ENCODE measurements around the gene MCC. TPM values are rescaled to one million over a fixed set of nuclear protein-coding genes. Genes with fewer than 3 reads are reported as not detected.
A peak's percentile ranks its signal among the peaks of the same experiment; 100 is the strongest.

Gene MCC
- total RNA-seq, 3 donors from 2014 or later, result 24.3 to 46.5 (median 29.4) TPM

DNA sequence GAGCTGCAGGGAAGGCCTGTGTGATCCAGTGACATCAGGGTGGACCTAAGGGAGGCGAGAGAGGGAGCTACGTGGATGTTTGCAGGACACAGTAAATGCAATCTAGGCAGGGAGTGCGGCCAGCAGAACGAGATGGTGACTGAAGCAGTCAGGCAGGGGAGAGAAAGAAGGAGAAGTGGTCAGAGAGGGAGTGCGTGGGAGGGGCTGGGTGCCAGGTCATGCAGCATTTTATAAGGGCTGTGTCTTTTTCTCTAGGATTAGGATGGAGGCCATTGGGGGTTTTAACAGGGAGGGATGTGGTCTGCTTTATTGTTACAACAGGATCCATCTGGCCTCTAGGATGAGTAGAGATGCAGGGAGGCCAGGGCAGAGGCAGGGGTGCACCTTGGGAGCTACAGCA lies 431.3 kb downstream of the MCC start:
- no peaks in the 10 kb centered on the region for H3K9me3 ChIP-seq
- no peaks in the 10 kb centered on the region for H3K36me3 ChIP-seq
- H3K27me3 ChIP-seq, result no peaks in the 10 kb centered on the region
- H3K27ac ChIP-seq, result no peak overlapping the region
- H3K4me3 ChIP-seq, result no peak overlapping the region
- intact Hi-C loops (cut with DNase I; ENCODE audit: low total_unique reads), result no loop called here
- TF ChIP-seq POLR2A (IDR thresholded peaks at IDR 0.05) (no peak), POLR2AphosphoS5 (IDR thresholded peaks at IDR 0.05) (no peak)
- TF ChIP-seq, protein P1, sequence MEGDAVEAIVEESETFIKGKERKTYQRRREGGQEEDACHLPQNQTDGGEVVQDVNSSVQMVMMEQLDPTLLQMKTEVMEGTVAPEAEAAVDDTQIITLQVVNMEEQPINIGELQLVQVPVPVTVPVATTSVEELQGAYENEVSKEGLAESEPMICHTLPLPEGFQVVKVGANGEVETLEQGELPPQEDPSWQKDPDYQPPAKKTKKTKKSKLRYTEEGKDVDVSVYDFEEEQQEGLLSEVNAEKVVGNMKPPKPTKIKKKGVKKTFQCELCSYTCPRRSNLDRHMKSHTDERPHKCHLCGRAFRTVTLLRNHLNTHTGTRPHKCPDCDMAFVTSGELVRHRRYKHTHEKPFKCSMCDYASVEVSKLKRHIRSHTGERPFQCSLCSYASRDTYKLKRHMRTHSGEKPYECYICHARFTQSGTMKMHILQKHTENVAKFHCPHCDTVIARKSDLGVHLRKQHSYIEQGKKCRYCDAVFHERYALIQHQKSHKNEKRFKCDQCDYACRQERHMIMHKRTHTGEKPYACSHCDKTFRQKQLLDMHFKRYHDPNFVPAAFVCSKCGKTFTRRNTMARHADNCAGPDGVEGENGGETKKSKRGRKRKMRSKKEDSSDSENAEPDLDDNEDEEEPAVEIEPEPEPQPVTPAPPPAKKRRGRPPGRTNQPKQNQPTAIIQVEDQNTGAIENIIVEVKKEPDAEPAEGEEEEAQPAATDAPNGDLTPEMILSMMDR (IDR thresholded peaks at IDR 0.05), result no peak
- H3K4me1 ChIP-seq, result no peaks in the 10 kb centered on the region
- no peak for DNase-seq (ENCODE audit: low spot score in 2 of 2)

DNA sequence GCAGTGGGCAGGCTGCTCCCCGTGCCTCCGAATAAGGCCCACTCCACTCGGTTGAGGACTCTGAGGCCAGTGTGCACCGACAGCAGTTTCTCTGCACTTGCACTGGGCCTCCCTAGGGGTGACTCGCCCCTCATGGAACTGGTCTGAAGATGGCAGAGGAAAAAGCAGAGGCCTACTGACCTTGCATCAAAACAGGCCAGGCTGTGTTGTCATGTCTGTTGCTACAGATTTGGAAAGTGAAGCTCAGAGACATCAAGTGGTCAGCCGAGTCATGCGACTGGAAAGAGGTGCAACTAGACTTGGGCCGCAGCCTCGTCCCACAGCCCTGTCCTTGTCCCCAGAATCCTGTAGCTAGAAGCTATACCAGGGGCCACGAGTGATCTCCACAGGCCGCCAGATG lies 433.4 kb downstream of the MCC start:
- Histone ChIP-seq H3K4me3 (no peak overlapping the region), H3K36me3 (no peaks in the 10 kb centered on the region), H3K27ac (no peak overlapping the region), H3K4me1 (no peaks in the 10 kb centered on the region), H3K27me3 (no peaks in the 10 kb centered on the region), H3K9me3 (no peaks in the 10 kb centered on the region)
- intact Hi-C loops (cut with DNase I; ENCODE audit: low total_unique reads), result loop anchor here (5.0 kb wide), 1 partner anchor 72 kb away; no protein-coding TSS in a partner anchor
- TF ChIP-seq POLR2AphosphoS5 (IDR thresholded peaks at IDR 0.05), result no peak
- TF ChIP-seq, protein P1 (IDR thresholded peaks at IDR 0.05), result no peak
- TF ChIP-seq POLR2A (IDR thresholded peaks at IDR 0.05), result no peak
- DNase-seq (ENCODE audit: low spot score in 2 of 2), result no peak

DNA sequence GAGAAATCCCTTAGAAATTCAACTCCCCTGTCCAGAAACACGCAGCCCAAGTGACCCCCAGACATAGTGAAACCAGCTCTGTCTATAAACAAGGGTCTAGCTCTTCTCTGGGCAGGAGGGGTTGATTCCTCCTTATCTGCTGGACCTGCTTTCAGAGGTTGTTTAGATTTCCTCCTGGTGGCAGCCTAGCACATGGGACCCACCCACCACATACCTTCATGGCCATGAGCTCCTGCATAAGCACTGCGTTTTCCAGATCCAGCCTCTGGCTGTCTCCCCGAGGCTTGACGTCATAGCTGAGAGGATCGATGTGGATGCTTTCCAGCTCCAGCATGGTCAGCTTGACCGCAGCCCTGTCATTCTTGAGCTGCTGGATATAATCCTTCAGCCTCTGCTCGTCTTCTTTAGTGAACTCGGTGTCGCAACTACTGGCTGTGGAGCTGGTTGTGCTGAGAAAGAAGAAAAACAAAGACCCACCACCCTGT lies 434.7 kb downstream of the MCC start:
- intact Hi-C loops (cut with DNase I; ENCODE audit: low total_unique reads), result loop anchor here (5.0 kb wide), 1 partner anchor 74 kb away; no protein-coding TSS in a partner anchor
- Histone ChIP-seq H3K9me3 (no peaks in the 10 kb centered on the region), H3K27me3 (no peaks in the 10 kb centered on the region), H3K27ac (peak overlapping the region in 1 of 2 donors; percentile 25), H3K4me3 (no peak overlapping the region), H3K4me1 (no peaks in the 10 kb centered on the region), H3K36me3 (no peaks in the 10 kb centered on the region)
- DNase-seq (ENCODE audit: low spot score in 2 of 2), result no peak
- TF ChIP-seq POLR2AphosphoS5 (IDR thresholded peaks at IDR 0.05) (no peak), POLR2A (IDR thresholded peaks at IDR 0.05) (no peak)
- TF ChIP-seq, protein P1 (IDR thresholded peaks at IDR 0.05), result no peak

DNA sequence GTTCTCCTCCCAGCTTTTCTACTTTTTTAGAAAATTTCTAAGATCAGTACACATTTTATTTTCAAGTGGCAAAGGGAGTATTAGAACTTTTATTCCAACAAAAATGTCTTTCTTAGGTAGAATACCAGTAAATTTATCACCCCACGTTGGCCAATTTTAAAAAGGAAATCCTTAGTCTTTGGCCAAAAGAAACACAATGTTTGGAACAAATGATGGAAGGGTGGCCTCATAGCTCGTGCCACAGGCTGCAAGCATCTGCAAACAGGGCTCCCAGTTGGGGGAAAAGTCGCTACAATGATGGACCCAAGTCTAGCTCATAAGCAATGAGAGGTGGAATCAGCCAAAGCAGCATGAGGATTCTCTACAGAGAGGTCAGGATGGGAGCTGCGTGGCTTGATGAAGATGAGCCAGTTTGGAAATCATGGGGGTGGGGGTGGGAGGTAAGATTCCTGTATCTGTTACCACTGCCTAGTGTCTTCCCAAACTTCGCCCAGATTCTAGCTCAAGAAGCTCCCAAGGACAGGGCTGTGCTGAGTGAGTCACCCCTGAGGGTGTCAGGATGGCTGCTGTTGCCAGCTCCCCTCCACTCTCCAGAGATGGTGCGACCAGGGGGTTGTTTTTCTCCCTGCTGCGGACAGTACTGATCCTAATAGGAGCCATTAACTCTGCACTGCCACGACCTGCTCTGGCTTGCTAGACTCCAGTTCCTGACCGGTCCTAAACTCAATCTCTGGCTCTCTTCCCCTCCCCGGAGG lies 436.0 kb downstream of the MCC start:
- TF ChIP-seq, protein P1 (IDR thresholded peaks at IDR 0.05), result no peak
- TF ChIP-seq POLR2A (IDR thresholded peaks at IDR 0.05), result no peak
- no peak for TF ChIP-seq POLR2AphosphoS5 (IDR thresholded peaks at IDR 0.05)
- Histone ChIP-seq H3K9me3 (no peaks in the 10 kb centered on the region), H3K36me3 (no peaks in the 10 kb centered on the region), H3K4me3 (no peak overlapping the region), H3K27ac (peak overlapping the region in 1 of 2 donors; percentile 22), H3K27me3 (no peaks in the 10 kb centered on the region), H3K4me1 (no peaks in the 10 kb centered on the region)
- no peak for DNase-seq (ENCODE audit: low spot score in 2 of 2)
- intact Hi-C loops (cut with DNase I; ENCODE audit: low total_unique reads), result loop anchor here (5.0 kb wide), 1 partner anchor 75 kb away; no protein-coding TSS in a partner anchor

DNA sequence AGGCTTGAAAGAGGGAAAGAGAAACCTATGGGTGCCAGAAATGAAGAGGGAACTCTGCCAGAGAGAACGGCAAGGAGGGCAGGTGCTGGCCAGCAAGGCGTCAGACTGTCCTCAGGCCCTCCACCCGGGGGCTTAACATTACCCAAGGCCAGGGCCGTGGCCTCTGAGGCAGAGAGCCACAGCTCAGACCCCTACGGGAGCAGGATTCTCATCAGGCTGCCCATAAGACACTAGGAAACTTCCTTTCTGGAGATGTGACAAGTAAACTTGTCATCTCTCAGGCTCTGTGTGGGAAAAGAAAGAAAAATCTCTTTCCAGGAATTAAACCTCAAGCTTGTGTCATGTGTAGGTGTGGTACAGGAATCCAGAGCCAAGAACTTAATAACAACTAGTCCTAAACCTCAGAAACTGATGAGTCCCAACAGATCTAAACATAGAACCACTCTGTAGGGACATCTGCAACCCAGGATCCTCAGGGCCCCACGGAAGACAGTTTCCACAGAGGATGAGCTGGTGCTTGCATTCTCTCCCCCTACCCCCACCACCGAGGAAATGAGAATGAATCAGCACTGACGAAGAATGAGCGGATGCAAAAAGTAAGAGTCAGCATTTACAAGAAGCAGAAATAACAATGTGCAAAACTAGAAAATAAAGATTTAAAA lies 437.4 kb downstream of the MCC start:
- TF ChIP-seq POLR2AphosphoS5 (IDR thresholded peaks at IDR 0.05), result no peak
- TF ChIP-seq, protein P1 (IDR thresholded peaks at IDR 0.05), result no peak
- H3K4me1 ChIP-seq, result no peaks in the 10 kb centered on the region
- no peaks in the 10 kb centered on the region for H3K27me3 ChIP-seq
- H3K4me3 ChIP-seq, result no peak overlapping the region
- intact Hi-C loops (cut with DNase I; ENCODE audit: low total_unique reads), result loop anchor here (5.0 kb wide), 1 partner anchor 76 kb away; no protein-coding TSS in a partner anchor
- H3K9me3 ChIP-seq, result no peaks in the 10 kb centered on the region
- H3K27ac ChIP-seq, result peak overlapping the region in 1 of 2 donors; percentile 25
- DNase-seq (ENCODE audit: low spot score in 2 of 2), result no peak
- no peaks in the 10 kb centered on the region for H3K36me3 ChIP-seq

Measured in breast epithelium (tissue), 4 donors.